ENCODE results near the gene RHOD.

The RHOD gene

GRCh38 chr11:67023957-67024353, 32.7 kb upstream of the RHOD start:
- H3K27ac ChIP-seq (ENCODE audit: low read length), result no peak overlapping the region
- no peak overlapping the region for H3K9ac ChIP-seq (ENCODE audit: low read depth, low read length)
- peaks cover 5% of the 10 kb centered on the region for H3K4me1 ChIP-seq (ENCODE audit: insufficient read depth, low read length)
- peaks cover 40% of the 10 kb centered on the region for H3K27me3 ChIP-seq (ENCODE audit: insufficient read depth, low read length)
- H3K36me3 ChIP-seq (ENCODE audit: insufficient read depth, low read depth, low read length), result no peaks in the 10 kb centered on the region
- H3K4me3 ChIP-seq (ENCODE audit: low read length), result peak overlapping the region; percentile 63; the same call in 1 of the 2 replicates
- H3K9me3 ChIP-seq (ENCODE audit: insufficient read depth, low read depth, low read length), result peaks cover 4% of the 10 kb centered on the region; the same call in 1 of the 2 replicates

- H3K4me3 ChIP-seq (ENCODE audit: low read length), result no peak overlapping the region
- H3K4me1 ChIP-seq (ENCODE audit: insufficient read depth, low read length), result peaks cover 5% of the 10 kb centered on the region
- peaks cover 4% of the 10 kb centered on the region; the same call in 1 of the 2 replicates for H3K9me3 ChIP-seq (ENCODE audit: insufficient read depth, low read depth, low read length)
- no peak overlapping the region for H3K27ac ChIP-seq (ENCODE audit: low read length)
- H3K27me3 ChIP-seq (ENCODE audit: insufficient read depth, low read length), result peaks cover 40% of the 10 kb centered on the region
- no peaks in the 10 kb centered on the region for H3K36me3 ChIP-seq (ENCODE audit: insufficient read depth, low read depth, low read length)
- no peak overlapping the region for H3K9ac ChIP-seq (ENCODE audit: low read depth, low read length)
Measured at GRCh38 chr11:67024410-67024809, 32.2 kb upstream of the RHOD start.

GRCh38 chr11:67024966-67025365, 31.7 kb upstream of the RHOD start:
- Histone ChIP-seq H3K9ac (ENCODE audit: low read depth, low read length) (no peak overlapping the region), H3K9me3 (ENCODE audit: insufficient read depth, low read depth, low read length) (peaks cover 4% of the 10 kb centered on the region; the same call in 1 of the 2 replicates), H3K36me3 (ENCODE audit: insufficient read depth, low read depth, low read length) (no peaks in the 10 kb centered on the region), H3K4me3 (ENCODE audit: low read length) (no peak overlapping the region), H3K27me3 (ENCODE audit: insufficient read depth, low read length) (peaks cover 40% of the 10 kb centered on the region), H3K27ac (ENCODE audit: low read length) (no peak overlapping the region), H3K4me1 (ENCODE audit: insufficient read depth, low read length) (peaks cover 5% of the 10 kb centered on the region)

GRCh38 chr11:67025750-67026149, 30.9 kb upstream of the RHOD start:
- peaks cover 40% of the 10 kb centered on the region for H3K27me3 ChIP-seq (ENCODE audit: insufficient read depth, low read length)
- H3K4me3 ChIP-seq (ENCODE audit: low read length), result no peak overlapping the region
- H3K4me1 ChIP-seq (ENCODE audit: insufficient read depth, low read length), result peaks cover 5% of the 10 kb centered on the region

GRCh38 chr11:67026941-67027340, 29.7 kb upstream of the RHOD start:
- no peak overlapping the region for H3K27ac ChIP-seq (ENCODE audit: low read length)
- H3K9me3 ChIP-seq (ENCODE audit: insufficient read depth, low read depth, low read length), result peaks cover 2% of the 10 kb centered on the region; the same call in 1 of the 2 replicates
- H3K4me3 ChIP-seq (ENCODE audit: low read length), result no peak overlapping the region
- H3K9ac ChIP-seq (ENCODE audit: low read depth, low read length), result no peak overlapping the region
- H3K4me1 ChIP-seq (ENCODE audit: insufficient read depth, low read length), result peaks cover 9% of the 10 kb centered on the region
- no peaks in the 10 kb centered on the region for H3K36me3 ChIP-seq (ENCODE audit: insufficient read depth, low read depth, low read length)
- peaks cover 38% of the 10 kb centered on the region for H3K27me3 ChIP-seq (ENCODE audit: insufficient read depth, low read length)

More at GRCh38 chr11:67025750-67026149, 30.9 kb upstream of the RHOD start:
- no peak overlapping the region for H3K9ac ChIP-seq (ENCODE audit: low read depth, low read length)
- H3K9me3 ChIP-seq (ENCODE audit: insufficient read depth, low read depth, low read length), result peaks cover 4% of the 10 kb centered on the region; the same call in 1 of the 2 replicates
- H3K36me3 ChIP-seq (ENCODE audit: insufficient read depth, low read depth, low read length), result no peaks in the 10 kb centered on the region
- H3K27ac ChIP-seq (ENCODE audit: low read length), result no peak overlapping the region

- Histone ChIP-seq H3K27me3 (ENCODE audit: insufficient read depth, low read length) (peaks cover 32% of the 10 kb centered on the region), H3K9ac (ENCODE audit: low read depth, low read length) (no peak overlapping the region), H3K9me3 (ENCODE audit: insufficient read depth, low read depth, low read length) (no peaks in the 10 kb centered on the region), H3K4me1 (ENCODE audit: insufficient read depth, low read length) (peaks cover 9% of the 10 kb centered on the region), H3K36me3 (ENCODE audit: insufficient read depth, low read depth, low read length) (no peaks in the 10 kb centered on the region), H3K4me3 (ENCODE audit: low read length) (no peak overlapping the region), H3K27ac (ENCODE audit: low read length) (no peak overlapping the region)
Measured at GRCh38 chr11:67027483-67027930, 29.1 kb upstream of the RHOD start.

GRCh38 chr11:67027943-67028542, 28.6 kb upstream of the RHOD start:
- Histone ChIP-seq H3K9me3 (ENCODE audit: insufficient read depth, low read depth, low read length) (no peaks in the 10 kb centered on the region), H3K27ac (ENCODE audit: low read length) (no peak overlapping the region), H3K36me3 (ENCODE audit: insufficient read depth, low read depth, low read length) (no peaks in the 10 kb centered on the region), H3K9ac (ENCODE audit: low read depth, low read length) (no peak overlapping the region), H3K4me1 (ENCODE audit: insufficient read depth, low read length) (peaks cover 6% of the 10 kb centered on the region; the same call in 1 of the 2 replicates), H3K4me3 (ENCODE audit: low read length) (no peak overlapping the region), H3K27me3 (ENCODE audit: insufficient read depth, low read length) (peaks cover 27% of the 10 kb centered on the region)

- Histone ChIP-seq H3K36me3 (ENCODE audit: insufficient read depth, low read depth, low read length) (no peaks in the 10 kb centered on the region), H3K27me3 (ENCODE audit: insufficient read depth, low read length) (peaks cover 16% of the 10 kb centered on the region), H3K4me1 (ENCODE audit: insufficient read depth, low read length) (peaks cover 6% of the 10 kb centered on the region; the same call in 1 of the 2 replicates), H3K4me3 (ENCODE audit: low read length) (no peak overlapping the region), H3K9ac (ENCODE audit: low read depth, low read length) (no peak overlapping the region), H3K9me3 (ENCODE audit: insufficient read depth, low read depth, low read length) (no peaks in the 10 kb centered on the region), H3K27ac (ENCODE audit: low read length) (no peak overlapping the region)
Measured at GRCh38 chr11:67029146-67029545, 27.5 kb upstream of the RHOD start.

GRCh38 chr11:67030976-67031375, 25.7 kb upstream of the RHOD start:
- H3K27ac ChIP-seq (ENCODE audit: low read length), result no peak overlapping the region
- H3K9ac ChIP-seq (ENCODE audit: low read depth, low read length), result no peak overlapping the region
- peaks cover 6% of the 10 kb centered on the region; the same call in 1 of the 2 replicates for H3K4me1 ChIP-seq (ENCODE audit: insufficient read depth, low read length)
- H3K27me3 ChIP-seq (ENCODE audit: insufficient read depth, low read length), result no peaks in the 10 kb centered on the region
- no peaks in the 10 kb centered on the region for H3K36me3 ChIP-seq (ENCODE audit: insufficient read depth, low read depth, low read length)
- H3K9me3 ChIP-seq (ENCODE audit: insufficient read depth, low read depth, low read length), result no peaks in the 10 kb centered on the region
- no peak overlapping the region for H3K4me3 ChIP-seq (ENCODE audit: low read length)

- no peak overlapping the region for H3K9ac ChIP-seq (ENCODE audit: low read depth, low read length)
- no peaks in the 10 kb centered on the region for H3K27me3 ChIP-seq (ENCODE audit: insufficient read depth, low read length)
- no peak overlapping the region for H3K27ac ChIP-seq (ENCODE audit: low read length)
- H3K36me3 ChIP-seq (ENCODE audit: insufficient read depth, low read depth, low read length), result no peaks in the 10 kb centered on the region
- H3K9me3 ChIP-seq (ENCODE audit: insufficient read depth, low read depth, low read length), result no peaks in the 10 kb centered on the region
- peaks cover 6% of the 10 kb centered on the region; the same call in 1 of the 2 replicates for H3K4me1 ChIP-seq (ENCODE audit: insufficient read depth, low read length)
- H3K4me3 ChIP-seq (ENCODE audit: low read length), result no peak overlapping the region
Measured at GRCh38 chr11:67031791-67032561, 24.7 kb upstream of the RHOD start.

- Histone ChIP-seq H3K36me3 (ENCODE audit: insufficient read depth, low read depth, low read length) (no peaks in the 10 kb centered on the region), H3K9me3 (ENCODE audit: insufficient read depth, low read depth, low read length) (no peaks in the 10 kb centered on the region), H3K27me3 (ENCODE audit: insufficient read depth, low read length) (no peaks in the 10 kb centered on the region), H3K27ac (ENCODE audit: low read length) (no peak overlapping the region), H3K4me1 (ENCODE audit: insufficient read depth, low read length) (peaks cover 6% of the 10 kb centered on the region; the same call in 1 of the 2 replicates), H3K9ac (ENCODE audit: low read depth, low read length) (no peak overlapping the region), H3K4me3 (ENCODE audit: low read length) (no peak overlapping the region)
Measured at GRCh38 chr11:67032830-67033551, 23.7 kb upstream of the RHOD start.

Data from iPS-20b (cell line).